AG09309 (cell line): ENCODE results near the gene CCDC102B.

ENCODE experiments used
- DNase-seq: peaks from one replicate; pipeline ENCODE4 v3.0.0-alpha.2; 2010; ENCODE audit warnings: low read depth
- H3K4me3 ChIP-seq: 2 replicates; pipeline ENCODE4 v1.5.1; 2011; ENCODE audit warnings: mild to moderate bottlenecking, low read depth, low read length, moderate library complexity; ENCODE audit not compliant: control insufficient read depth
- CTCF ChIP-seq: IDR thresholded peaks from 2 replicates; pipeline ENCODE4 v1.5.1; 2011; ENCODE audit warnings: mild to moderate bottlenecking, low read depth, low read length, inconsistent platforms; ENCODE audit not compliant: insufficient read depth, control insufficient read depth; ENCODE audit errors: missing control alignments

CCDC102B gene

GRCh38 chr18:68954738-68955137 is 156.9 kb downstream of the CCDC102B start:
- no peak overlapping the region for H3K4me3 ChIP-seq
- DNase-seq = no peak
- TF ChIP-seq CTCF = no peak

GRCh38 chr18:68956650-68957049 is 158.8 kb downstream of the CCDC102B start:
- H3K4me3 ChIP-seq = no peak overlapping the region
- TF ChIP-seq CTCF = no peak
- no peak for DNase-seq

GRCh38 chr18:68960355-68960754 is 162.5 kb downstream of the CCDC102B start:
- no peak for DNase-seq
- TF ChIP-seq CTCF = no peak
- H3K4me3 ChIP-seq = no peak overlapping the region

GRCh38 chr18:68962623-68963022 is 164.7 kb downstream of the CCDC102B start:
- no peak overlapping the region for H3K4me3 ChIP-seq
- no peak for TF ChIP-seq CTCF
- no peak for DNase-seq

GRCh38 chr18:68965817-68966216 is 167.9 kb downstream of the CCDC102B start:
- no peak for DNase-seq
- no peak overlapping the region for H3K4me3 ChIP-seq
- TF ChIP-seq CTCF = no peak

- no peak overlapping the region for H3K4me3 ChIP-seq
- no peak for DNase-seq
- no peak for TF ChIP-seq CTCF
Measured at GRCh38 chr18:68969027-68969426, 171.1 kb downstream of the CCDC102B start.

GRCh38 chr18:68972176-68972575 is 174.3 kb downstream of the CCDC102B start:
- TF ChIP-seq CTCF = no peak
- no peak overlapping the region for H3K4me3 ChIP-seq
- DNase-seq = no peak
